ENCODE data around the gene GSTM3.

GSTM3 gene

DNA sequence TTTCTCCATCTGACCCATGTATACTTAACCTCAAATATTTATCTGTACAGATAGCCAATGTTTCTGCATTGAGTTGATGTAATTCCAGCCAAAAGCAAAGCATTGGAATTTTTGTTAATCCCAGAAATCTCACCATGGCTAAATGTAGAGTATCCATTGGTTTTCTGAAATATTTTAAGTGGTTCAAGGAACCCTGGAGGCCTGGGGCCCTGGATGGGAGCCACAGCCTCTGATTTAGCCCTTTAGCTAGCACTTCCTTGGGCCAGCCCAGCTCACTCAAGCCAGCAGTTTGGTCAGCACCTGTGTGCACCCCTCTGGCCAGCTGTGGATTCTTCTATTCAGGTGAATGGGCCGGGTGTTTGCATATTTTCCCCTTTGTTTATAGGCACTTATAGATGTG, 41.7 kb upstream of the GSTM3 start:
- no peak for DNase-seq (ENCODE audit: low read depth)
- TF ChIP-seq, protein P1, sequence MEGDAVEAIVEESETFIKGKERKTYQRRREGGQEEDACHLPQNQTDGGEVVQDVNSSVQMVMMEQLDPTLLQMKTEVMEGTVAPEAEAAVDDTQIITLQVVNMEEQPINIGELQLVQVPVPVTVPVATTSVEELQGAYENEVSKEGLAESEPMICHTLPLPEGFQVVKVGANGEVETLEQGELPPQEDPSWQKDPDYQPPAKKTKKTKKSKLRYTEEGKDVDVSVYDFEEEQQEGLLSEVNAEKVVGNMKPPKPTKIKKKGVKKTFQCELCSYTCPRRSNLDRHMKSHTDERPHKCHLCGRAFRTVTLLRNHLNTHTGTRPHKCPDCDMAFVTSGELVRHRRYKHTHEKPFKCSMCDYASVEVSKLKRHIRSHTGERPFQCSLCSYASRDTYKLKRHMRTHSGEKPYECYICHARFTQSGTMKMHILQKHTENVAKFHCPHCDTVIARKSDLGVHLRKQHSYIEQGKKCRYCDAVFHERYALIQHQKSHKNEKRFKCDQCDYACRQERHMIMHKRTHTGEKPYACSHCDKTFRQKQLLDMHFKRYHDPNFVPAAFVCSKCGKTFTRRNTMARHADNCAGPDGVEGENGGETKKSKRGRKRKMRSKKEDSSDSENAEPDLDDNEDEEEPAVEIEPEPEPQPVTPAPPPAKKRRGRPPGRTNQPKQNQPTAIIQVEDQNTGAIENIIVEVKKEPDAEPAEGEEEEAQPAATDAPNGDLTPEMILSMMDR (IDR thresholded peaks at IDR 0.05; ENCODE audit: control insufficient read depth, extremely low read depth, insufficient read depth) = no peak
- H3K4me3 ChIP-seq (ENCODE audit: low read depth, low read length) = no peak overlapping the region

DNA sequence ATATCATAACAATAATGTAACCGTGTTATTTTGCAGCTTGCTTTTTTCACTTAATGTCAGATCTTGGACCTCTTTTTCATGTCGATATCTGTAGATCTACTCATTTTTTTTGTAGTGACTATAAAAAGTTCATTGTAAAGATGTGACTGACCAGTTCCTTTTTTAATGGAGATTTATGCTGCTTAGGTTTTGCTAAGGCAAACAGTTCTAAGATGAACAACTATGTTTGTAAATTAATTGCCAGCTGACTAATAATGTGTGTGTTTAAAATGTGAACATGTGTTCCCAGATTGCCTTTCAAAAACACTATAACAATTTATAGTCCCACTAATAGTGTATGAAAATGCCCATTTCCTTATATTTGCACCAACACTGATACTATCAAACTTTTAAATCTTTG, 41.0 kb upstream of the GSTM3 start:
- H3K4me3 ChIP-seq (ENCODE audit: low read depth, low read length) = no peak overlapping the region
- TF ChIP-seq, protein P1 (IDR thresholded peaks at IDR 0.05; ENCODE audit: control insufficient read depth, extremely low read depth, insufficient read depth) = no peak
- peak; percentile 62 for DNase-seq (ENCODE audit: low read depth)

DNA sequence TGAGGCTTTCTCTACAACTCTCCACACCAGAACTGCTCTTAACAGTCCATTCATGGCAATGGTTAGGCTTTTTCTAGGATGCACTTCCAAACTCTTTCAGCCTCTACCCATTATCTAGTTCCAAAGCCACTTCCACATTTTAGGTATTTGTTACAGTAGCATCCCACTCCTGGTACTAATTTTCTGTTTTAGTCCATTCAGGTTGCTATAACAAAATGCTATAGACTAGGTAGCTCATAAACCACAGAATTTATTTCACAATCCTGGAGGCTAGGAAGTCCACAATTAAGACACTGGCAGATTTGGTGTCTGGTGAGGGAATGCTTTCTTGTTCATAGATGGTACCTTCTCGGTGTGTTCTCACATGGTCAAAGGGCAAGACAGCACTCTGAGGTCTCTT, 40.1 kb upstream of the GSTM3 start:
- H3K4me3 ChIP-seq (ENCODE audit: low read depth, low read length) = no peak overlapping the region
- DNase-seq (ENCODE audit: low read depth) = no peak
- TF ChIP-seq, protein P1 (IDR thresholded peaks at IDR 0.05; ENCODE audit: control insufficient read depth, extremely low read depth, insufficient read depth) = no peak

DNA sequence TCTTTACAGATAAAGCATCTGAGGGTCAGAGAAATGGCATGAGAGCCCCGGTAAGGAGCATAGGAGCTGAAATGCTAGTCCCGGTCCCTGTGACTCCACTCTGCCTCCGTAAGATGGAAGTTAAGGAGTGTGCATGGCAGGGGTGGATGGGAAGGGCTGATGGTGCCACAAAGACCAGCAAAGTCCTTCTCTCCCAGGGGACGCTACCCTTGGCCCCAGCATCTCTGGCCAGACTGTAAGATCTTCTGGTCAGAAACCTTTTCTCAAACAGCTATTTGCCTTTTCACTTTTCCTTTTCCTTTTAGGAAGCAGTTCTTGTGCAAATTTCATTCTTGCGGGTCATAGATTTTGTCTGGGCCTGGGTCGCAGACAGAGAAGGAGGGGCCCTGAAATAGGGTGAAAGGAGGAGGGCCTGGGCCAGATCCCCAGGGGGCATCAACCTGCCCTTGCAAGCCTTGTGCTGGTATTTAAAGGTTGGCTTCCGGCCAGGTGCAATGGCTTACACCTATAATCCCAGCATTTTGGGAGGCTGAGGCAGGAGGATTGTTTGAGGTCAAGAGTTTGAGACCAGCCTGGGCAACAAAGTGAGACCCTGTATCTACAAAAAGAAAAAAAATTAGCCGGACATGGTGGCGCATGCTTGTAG, 37.3 kb upstream of the GSTM3 start:
- DNase-seq (ENCODE audit: low read depth) = no peak
- TF ChIP-seq, protein P1 (IDR thresholded peaks at IDR 0.05; ENCODE audit: control insufficient read depth, extremely low read depth, insufficient read depth) = no peak
- no peak overlapping the region for H3K4me3 ChIP-seq (ENCODE audit: low read depth, low read length)

DNA sequence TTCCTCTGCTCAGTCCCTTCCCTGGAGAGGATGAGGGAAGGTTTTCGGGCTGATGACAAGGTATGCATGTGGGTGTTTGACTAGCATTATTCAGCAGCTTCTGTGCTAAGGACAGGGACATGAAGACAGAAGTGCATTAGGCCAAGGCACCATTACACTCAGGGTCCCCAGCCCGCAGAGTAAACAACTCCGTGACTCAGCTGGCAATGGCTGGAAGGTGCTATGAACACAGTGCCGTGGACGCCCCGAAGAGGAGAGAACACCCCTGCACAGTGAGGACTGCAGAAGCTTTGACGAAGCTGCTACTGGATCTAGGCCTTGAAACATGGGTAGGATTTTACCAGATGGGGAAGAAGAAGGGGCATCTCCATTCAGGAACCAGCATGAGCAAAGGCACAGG, 36.6 kb upstream of the GSTM3 start:
- TF ChIP-seq, protein P1 (IDR thresholded peaks at IDR 0.05; ENCODE audit: control insufficient read depth, extremely low read depth, insufficient read depth) = no peak
- H3K4me3 ChIP-seq (ENCODE audit: low read depth, low read length) = no peak overlapping the region
- DNase-seq (ENCODE audit: low read depth) = no peak

DNA sequence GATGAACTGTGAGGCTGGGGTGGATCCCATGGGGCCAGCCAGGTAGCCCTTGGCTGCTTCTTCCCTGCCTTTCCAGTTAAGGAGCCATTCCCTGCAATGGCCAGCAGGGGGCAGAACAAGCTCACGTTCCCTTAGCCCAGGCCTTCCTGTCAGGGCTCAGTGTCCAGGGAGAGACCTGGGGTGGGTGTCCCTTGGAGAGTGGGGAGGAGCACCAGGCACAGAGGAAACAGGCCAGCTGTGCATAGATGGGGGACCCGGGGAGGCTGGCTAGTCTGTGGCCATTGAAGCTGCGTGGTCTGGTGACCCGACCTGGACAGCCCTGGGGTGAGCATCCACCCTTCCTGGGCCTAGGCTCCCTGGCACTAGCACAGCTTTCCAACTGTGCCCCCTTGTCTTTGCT, 36.1 kb upstream of the GSTM3 start:
- H3K4me3 ChIP-seq (ENCODE audit: low read depth, low read length) = no peak overlapping the region
- peak; percentile 52 for DNase-seq (ENCODE audit: low read depth)
- TF ChIP-seq, protein P1 (IDR thresholded peaks at IDR 0.05; ENCODE audit: control insufficient read depth, extremely low read depth, insufficient read depth) = peak; percentile 96

DNA sequence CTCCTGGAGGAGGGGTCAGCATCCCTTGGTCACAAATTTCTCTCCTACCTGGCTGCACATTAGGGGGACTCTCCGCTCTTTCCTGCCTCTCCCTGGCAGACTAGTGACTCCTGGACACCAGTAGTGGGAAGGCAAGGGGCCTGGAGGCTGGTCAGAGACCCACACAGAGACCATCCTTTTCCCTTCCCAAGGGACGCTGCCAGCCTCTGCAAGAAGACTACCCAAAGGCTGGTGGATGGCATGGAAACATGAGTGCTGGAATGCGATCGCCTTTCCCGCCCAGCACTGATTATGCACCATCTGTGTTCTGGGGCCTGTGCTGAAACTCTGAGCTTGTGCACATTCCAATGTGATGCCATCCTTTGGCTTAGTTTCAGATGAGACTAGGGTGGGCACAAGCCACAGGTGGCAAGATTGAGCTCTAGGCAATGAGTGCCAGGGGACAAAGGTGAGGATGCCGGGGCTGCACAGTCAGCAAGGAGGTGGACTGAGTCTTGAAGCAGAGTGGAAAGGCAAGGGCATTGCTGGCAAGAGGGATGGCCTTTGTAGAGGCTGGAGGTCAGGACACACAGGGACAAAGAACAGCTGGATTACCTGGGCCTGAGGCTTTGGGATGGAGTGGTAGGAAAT, 35.5 kb upstream of the GSTM3 start:
- no peak overlapping the region for H3K4me3 ChIP-seq (ENCODE audit: low read depth, low read length)
- no peak for DNase-seq (ENCODE audit: low read depth)
- TF ChIP-seq, protein P1 (IDR thresholded peaks at IDR 0.05; ENCODE audit: control insufficient read depth, extremely low read depth, insufficient read depth) = no peak
